Cardiac fibroblast (primary cell): Measurements from ENCODE around the gene FARSA.
"Not testable (repeated sequence)": the region's sequence is repeated elsewhere in the genome, so short reads cannot be mapped to it uniquely, and the experiment has no call there.

Source experiments
- DNase-seq, 2 donors: peaks; one replicate each; pipeline versions ENCODE4 v3.0.0 to v3.0.0-alpha.2; 2010; ENCODE audit warnings: low read depth in 2 of 2
- H3K4me3 ChIP-seq, 2 donors: replicated peaks in 1 of 2; 1 replicate in 1 of 2; 2 replicates in 1 of 2; pipeline ENCODE4 v1.5.1; 2011; ENCODE audit warnings: low read depth in 2 of 2, low read length in 2 of 2, mild to moderate bottlenecking in 2 of 2, moderate library complexity in 1 of 2
- TF ChIP-seq, protein P1 (sequence below): IDR thresholded peaks from one replicate; pipeline ENCODE4 v1.5.1; 2011; ENCODE audit warnings: low read depth, mild to moderate bottlenecking, low read length, inconsistent platforms

Gene FARSA

GRCh38 chr19:12932392-12933286 lies 872 bp downstream of the FARSA start:
- TF ChIP-seq, protein P1, sequence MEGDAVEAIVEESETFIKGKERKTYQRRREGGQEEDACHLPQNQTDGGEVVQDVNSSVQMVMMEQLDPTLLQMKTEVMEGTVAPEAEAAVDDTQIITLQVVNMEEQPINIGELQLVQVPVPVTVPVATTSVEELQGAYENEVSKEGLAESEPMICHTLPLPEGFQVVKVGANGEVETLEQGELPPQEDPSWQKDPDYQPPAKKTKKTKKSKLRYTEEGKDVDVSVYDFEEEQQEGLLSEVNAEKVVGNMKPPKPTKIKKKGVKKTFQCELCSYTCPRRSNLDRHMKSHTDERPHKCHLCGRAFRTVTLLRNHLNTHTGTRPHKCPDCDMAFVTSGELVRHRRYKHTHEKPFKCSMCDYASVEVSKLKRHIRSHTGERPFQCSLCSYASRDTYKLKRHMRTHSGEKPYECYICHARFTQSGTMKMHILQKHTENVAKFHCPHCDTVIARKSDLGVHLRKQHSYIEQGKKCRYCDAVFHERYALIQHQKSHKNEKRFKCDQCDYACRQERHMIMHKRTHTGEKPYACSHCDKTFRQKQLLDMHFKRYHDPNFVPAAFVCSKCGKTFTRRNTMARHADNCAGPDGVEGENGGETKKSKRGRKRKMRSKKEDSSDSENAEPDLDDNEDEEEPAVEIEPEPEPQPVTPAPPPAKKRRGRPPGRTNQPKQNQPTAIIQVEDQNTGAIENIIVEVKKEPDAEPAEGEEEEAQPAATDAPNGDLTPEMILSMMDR: no peak
- no peak for DNase-seq
- peak overlapping the region; percentile 98 to 99 for H3K4me3 ChIP-seq

DNA sequence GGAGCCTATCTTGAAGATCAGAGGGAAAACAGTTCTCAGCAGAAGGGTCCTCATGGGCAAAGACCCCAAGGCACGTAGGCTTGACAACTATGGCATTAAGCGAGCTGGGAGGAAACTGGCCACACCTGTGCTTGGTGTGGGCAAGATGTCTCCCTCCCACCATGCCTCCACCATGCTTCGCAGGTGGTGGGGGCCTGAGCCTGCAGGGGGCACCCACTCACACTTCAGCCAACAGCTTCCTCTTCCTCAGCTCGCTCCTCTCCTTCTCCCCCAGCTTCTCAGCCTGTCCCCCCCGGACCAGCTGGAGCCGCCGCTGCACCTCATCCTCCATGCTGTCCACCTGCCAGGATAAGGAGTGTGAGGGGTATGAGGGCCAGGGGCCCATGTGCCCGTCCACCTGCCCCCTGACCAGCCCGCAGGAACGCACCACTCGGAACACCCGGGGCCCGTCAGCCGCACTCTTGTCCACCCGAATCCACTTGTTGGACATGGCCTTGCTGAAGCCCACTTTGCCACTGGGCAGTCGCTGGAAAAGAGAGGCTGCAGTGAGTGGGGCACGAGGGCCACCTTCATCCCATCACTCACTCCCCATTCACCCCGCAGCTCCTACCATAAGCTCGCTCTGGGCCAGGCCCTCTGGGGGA lies 3.4 kb downstream of the FARSA start:
- H3K4me3 ChIP-seq: no peak overlapping the region
- no peak for DNase-seq
- TF ChIP-seq, protein P1: no peak

- TF ChIP-seq, protein P1: no peak
- no peak overlapping the region for H3K4me3 ChIP-seq
- no peak for DNase-seq
Observed at GRCh38 chr19:12924621-12925310, 8.7 kb downstream of the FARSA start.

DNA sequence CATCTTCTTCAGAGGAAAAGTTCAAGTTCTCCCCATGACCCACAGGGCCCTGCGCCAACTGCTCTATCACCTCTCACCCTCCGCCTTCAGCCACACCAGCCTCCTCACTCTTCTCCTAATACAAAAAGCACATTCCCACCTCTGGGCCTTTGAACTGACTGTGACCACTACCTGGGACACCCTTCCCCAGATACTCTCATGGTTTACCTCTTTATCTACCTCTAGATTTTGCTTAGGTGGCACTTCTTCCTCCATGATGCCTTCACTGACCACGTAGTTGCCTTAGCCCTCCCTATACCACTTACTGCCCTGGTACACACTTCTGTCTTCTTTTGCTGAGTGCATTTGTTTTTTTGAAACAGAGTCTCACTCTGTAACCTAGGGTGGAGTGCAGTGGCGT lies 10.6 kb downstream of the FARSA start:
- TF ChIP-seq, protein P1: no peak
- no peak for DNase-seq
- no peak overlapping the region for H3K4me3 ChIP-seq

GRCh38 chr19:12921047-12921446 lies 12.5 kb downstream of the FARSA start:
- TF ChIP-seq, protein P1: no peak
- DNase-seq: no peak
- no peak overlapping the region for H3K4me3 ChIP-seq

DNA sequence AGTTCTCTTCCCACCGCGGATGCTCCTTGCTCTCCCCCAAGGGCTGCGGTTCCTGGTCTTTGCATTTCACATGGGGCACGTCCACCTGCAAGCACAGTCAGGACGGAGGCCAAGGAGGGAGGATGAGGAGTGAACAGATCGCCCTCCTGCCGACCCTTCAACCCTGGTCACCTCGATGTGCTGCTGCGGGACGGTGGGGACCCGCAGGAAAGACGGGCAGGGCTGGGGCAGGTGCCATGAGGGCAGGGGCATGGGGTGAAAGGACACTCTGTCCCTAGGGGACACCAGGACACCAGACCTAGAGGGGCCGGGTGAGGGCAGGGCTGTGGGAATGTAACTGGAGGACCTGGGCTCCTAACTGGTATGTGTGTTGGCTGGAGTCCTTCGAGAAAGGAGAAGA lies 15.3 kb downstream of the FARSA start:
- H3K4me3 ChIP-seq: no peak overlapping the region
- TF ChIP-seq, protein P1: no peak
- DNase-seq: no peak

DNA sequence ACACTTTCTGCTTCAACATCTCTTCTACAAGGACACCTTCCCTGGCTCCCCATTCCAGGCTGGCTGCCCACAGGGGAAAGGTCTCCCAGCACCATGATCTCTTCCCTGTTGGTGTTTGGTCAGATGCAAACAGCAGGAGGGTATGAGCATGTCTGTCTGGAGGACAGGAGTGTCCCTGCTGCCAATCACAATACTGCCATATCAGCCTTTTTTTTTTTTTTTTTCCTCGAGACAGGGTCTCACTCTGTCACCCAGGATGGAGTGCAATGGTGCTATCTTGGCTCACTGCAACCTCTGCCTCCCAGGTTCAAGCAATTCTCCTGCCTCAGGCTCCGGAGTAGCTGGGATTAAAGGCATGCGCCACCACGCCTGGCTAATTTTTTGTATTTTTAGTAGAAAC lies 17.7 kb downstream of the FARSA start:
- DNase-seq, H3K4me3 ChIP-seq: not testable (repeated sequence)
